AML-193 (cell line): ENCODE data around the gene C1orf226.
A peak's percentile ranks its signal among the peaks of the same experiment; 100 is the strongest.

Experiments
- DNase-seq, 2 experiments: peaks; one replicate each; lab custom pipeline; 2025; lab: John Stamatoyannopoulos, UW

C1orf226 gene

GRCh38 chr1:162384601-162385279 lies 3.2 kb downstream of the C1orf226 start:
- DNase-seq: no peak

GRCh38 chr1:162385280-162385623 lies 3.7 kb downstream of the C1orf226 start:
- no peak for DNase-seq

- no peak for DNase-seq
These were observed 4.2 kb downstream of the C1orf226 start for GRCh38 chr1:162385702-162386101.

GRCh38 chr1:162386292-162387225 lies 5.0 kb downstream of the C1orf226 start:
- no peak for DNase-seq

GRCh38 chr1:162387226-162388082 lies 5.9 kb downstream of the C1orf226 start:
- no peak for DNase-seq

GRCh38 chr1:162388083-162388594 lies 6.6 kb downstream of the C1orf226 start:
- no peak for DNase-seq

GRCh38 chr1:162388615-162389014 lies 7.1 kb downstream of the C1orf226 start:
- no peak for DNase-seq

GRCh38 chr1:162389021-162389818 lies 7.7 kb downstream of the C1orf226 start:
- DNase-seq: no peak

GRCh38 chr1:162389971-162390370 lies 8.4 kb downstream of the C1orf226 start:
- no peak for DNase-seq

GRCh38 chr1:162390396-162391185 lies 9.1 kb downstream of the C1orf226 start:
- no peak for DNase-seq

- peak; percentile 30 to 38 for DNase-seq
These were observed 10.4 kb downstream of the C1orf226 start for GRCh38 chr1:162391790-162392563.

GRCh38 chr1:162396201-162396906 lies 14.8 kb downstream of the C1orf226 start:
- DNase-seq: no peak

GRCh38 chr1:162397039-162397448 lies 15.5 kb downstream of the C1orf226 start:
- DNase-seq: no peak

- DNase-seq: no peak
These were observed 16.5 kb downstream of the C1orf226 start for GRCh38 chr1:162397943-162398560.

GRCh38 chr1:162398999-162399580 lies 17.6 kb downstream of the C1orf226 start:
- DNase-seq: no peak

- no peak for DNase-seq
These were observed 19.3 kb downstream of the C1orf226 start for GRCh38 chr1:162400790-162401355.

GRCh38 chr1:162404550-162405160 lies 23.1 kb downstream of the C1orf226 start:
- DNase-seq: no peak
